SK-N-SH treated with all-trans-retinoic acid at 6 μM for 48 hours (cell line): Measurements from ENCODE around the gene ANKRD34A.

Experiments used
- ATAC-seq: fragments of 200-7000 bp; cut with Tn5 transposase; 3 replicates; pipeline ENCODE4 v1.9.1; 2020; ENCODE audit warnings: mild to moderate bottlenecking, moderate library complexity
- ARNTL ChIP-seq: fragments of 450-650 bp; formaldehyde crosslinking; IDR thresholded peaks from 2 replicates; pipeline ENCODE4 v1.5.0; 2020; ENCODE audit warnings: low read depth, mild to moderate bottlenecking, moderate library complexity, borderline replicate concordance
- CSDC2 ChIP-seq: fragments of 250-450 bp; sonication (Bioruptor Pico); IDR thresholded peaks from 2 replicates; pipeline ENCODE4 v1.5.0; 2020; ENCODE audit warnings: mild to moderate bottlenecking, moderate library complexity
- ESRRG ChIP-seq: fragments of 250-450 bp; sonication (Bioruptor Pico); IDR thresholded peaks from 2 replicates; pipeline ENCODE4 v1.6.1; 2021; ENCODE audit warnings: mild to moderate bottlenecking
- GLIS3 ChIP-seq: fragments of 250-450 bp; sonication (Bioruptor Pico); IDR thresholded peaks from 2 replicates; pipeline ENCODE4 v1.5.0; 2020; ENCODE audit warnings: mild to moderate bottlenecking, moderate library complexity
- ISL1 ChIP-seq: fragments of 250-450 bp; sonication (Bioruptor Pico); IDR thresholded peaks from 2 replicates; pipeline ENCODE4 v2.1.2; 2022; ENCODE audit warnings: mild to moderate bottlenecking, moderate library complexity
- OSR1 ChIP-seq: fragments of 250-450 bp; sonication (Bioruptor Pico); IDR thresholded peaks from 2 replicates; pipeline ENCODE4 v1.8.0; 2022; ENCODE audit warnings: moderate library complexity, mild to moderate bottlenecking, inconsistent platforms
- PPARA ChIP-seq: fragments of 250-450 bp; sonication (Bioruptor Pico); IDR thresholded peaks from 2 replicates; pipeline ENCODE4 v1.5.0; 2020; ENCODE audit warnings: mild to moderate bottlenecking, borderline replicate concordance
- RARB ChIP-seq: fragments of 250-450 bp; sonication (Bioruptor Pico); IDR thresholded peaks from 2 replicates; pipeline ENCODE4 v1.8.0; 2021; ENCODE audit warnings: mild to moderate bottlenecking, moderate library complexity
- SNAI2 ChIP-seq: fragments of 250-450 bp; sonication (Bioruptor Pico); IDR thresholded peaks from 2 replicates; pipeline ENCODE4 v1.5.0; 2020; ENCODE audit warnings: mild to moderate bottlenecking, moderate library complexity
- TCF4 ChIP-seq: fragments of 250-450 bp; sonication (Bioruptor Pico); IDR thresholded peaks from 2 replicates; pipeline ENCODE4 v1.8.0; 2021; ENCODE audit warnings: mild to moderate bottlenecking, moderate library complexity, borderline replicate concordance
- TOX ChIP-seq: fragments of 250-450 bp; sonication (Bioruptor Pico); IDR thresholded peaks from 2 replicates; pipeline ENCODE4 v1.8.0; 2021; ENCODE audit warnings: mild to moderate bottlenecking, moderate library complexity, borderline replicate concordance
- ZC3H10 ChIP-seq: fragments of 250-450 bp; sonication (Bioruptor Pico); IDR thresholded peaks from 2 replicates; pipeline ENCODE4 v1.5.1; 2021; ENCODE audit warnings: mild to moderate bottlenecking, moderate library complexity
- ZFP3 ChIP-seq: fragments of 250-450 bp; sonication (Bioruptor Pico); IDR thresholded peaks from 2 replicates; pipeline ENCODE4 v1.5.0; 2020; ENCODE audit warnings: mild to moderate bottlenecking, moderate library complexity
- ZNF565 ChIP-seq: fragments of 450-650 bp; formaldehyde crosslinking; conservative IDR thresholded peaks from 2 replicates; pipeline ENCODE4 v1.5.0; 2020; ENCODE audit warnings: low read depth, mild to moderate bottlenecking, moderate library complexity
- ZNF70 ChIP-seq: fragments of 450-650 bp; formaldehyde crosslinking; IDR thresholded peaks from 2 replicates; pipeline ENCODE4 v1.5.0; 2020; ENCODE audit warnings: mild to moderate bottlenecking, moderate library complexity
- ZNF8 ChIP-seq: fragments of 450-650 bp; formaldehyde crosslinking; IDR thresholded peaks from 2 replicates; pipeline ENCODE4 v1.5.0; 2020; ENCODE audit warnings: mild to moderate bottlenecking, moderate library complexity
- TF ChIP-seq, protein P1 (sequence below): fragments of 250-450 bp; sonication (Bioruptor Pico); IDR thresholded peaks from 2 replicates; pipeline ENCODE4 v1.8.0; 2021; ENCODE audit warnings: low read depth, mild to moderate bottlenecking, moderate library complexity, borderline replicate concordance
- TF ChIP-seq, protein P2 (sequence below): fragments of 250-450 bp; sonication (Bioruptor Pico); IDR thresholded peaks from 2 replicates; pipeline ENCODE4 v1.5.1; 2021; ENCODE audit warnings: mild to moderate bottlenecking, moderate library complexity
- TF ChIP-seq, protein P3 (sequence below): fragments of 250-450 bp; sonication (Bioruptor Pico); IDR thresholded peaks from 2 replicates; pipeline ENCODE4 v1.8.0; 2020; ENCODE audit warnings: mild to moderate bottlenecking, moderate library complexity, borderline replicate concordance
- TF ChIP-seq, protein P4 (sequence below): fragments of 250-450 bp; sonication (Bioruptor Pico); IDR thresholded peaks from 2 replicates; pipeline ENCODE4 v1.5.1; 2020; ENCODE audit warnings: low read depth, mild to moderate bottlenecking, moderate library complexity

The ANKRD34A gene

DNA sequence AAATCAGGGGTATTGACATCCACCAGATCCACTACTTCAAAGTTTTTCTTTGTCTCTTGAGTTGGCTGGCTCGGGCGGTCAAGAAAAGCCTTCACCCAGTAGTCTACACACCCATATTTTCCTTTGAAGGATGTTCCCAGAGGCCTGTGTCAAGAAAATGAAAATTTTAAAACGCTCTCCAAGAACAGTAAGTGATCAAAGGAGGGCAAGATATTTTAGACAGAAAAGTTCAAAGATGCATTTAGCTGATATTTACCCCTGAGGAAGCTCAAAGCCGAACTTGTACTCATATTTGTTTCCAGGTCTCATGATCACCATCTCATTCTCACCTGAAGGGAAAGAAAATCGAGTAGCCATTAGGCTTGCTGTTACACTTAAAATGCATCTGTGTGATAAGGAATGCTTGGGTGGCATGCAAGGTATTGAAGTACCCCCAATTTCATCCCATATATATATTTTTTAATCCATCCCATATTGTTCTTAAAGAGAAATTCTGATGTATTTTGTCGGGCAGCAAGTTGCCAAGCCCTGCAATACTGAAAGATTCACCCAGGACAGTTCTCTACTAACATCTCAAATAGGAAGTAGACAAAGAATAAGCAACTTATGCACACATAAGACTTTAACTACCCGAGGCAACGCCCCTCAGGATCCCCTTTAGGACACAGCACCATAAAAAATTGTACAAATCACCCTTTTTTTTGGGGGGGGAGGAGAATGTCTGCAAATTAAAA lies 30.9 kb upstream of the ANKRD34A start (continued):
- TF ChIP-seq, protein P1, sequence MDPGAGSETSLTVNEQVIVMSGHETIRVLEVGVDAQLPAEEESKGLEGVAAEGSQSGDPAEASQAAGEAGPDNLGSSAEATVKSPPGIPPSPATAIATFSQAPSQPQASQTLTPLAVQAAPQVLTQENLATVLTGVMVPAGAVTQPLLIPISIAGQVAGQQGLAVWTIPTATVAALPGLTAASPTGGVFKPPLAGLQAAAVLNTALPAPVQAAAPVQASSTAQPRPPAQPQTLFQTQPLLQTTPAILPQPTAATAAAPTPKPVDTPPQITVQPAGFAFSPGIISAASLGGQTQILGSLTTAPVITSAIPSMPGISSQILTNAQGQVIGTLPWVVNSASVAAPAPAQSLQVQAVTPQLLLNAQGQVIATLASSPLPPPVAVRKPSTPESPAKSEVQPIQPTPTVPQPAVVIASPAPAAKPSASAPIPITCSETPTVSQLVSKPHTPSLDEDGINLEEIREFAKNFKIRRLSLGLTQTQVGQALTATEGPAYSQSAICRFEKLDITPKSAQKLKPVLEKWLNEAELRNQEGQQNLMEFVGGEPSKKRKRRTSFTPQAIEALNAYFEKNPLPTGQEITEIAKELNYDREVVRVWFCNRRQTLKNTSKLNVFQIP (CRISPR knock-in tag), result no peak
- TF ChIP-seq GLIS3 (CRISPR knock-in tag) (no peak), CSDC2 (no peak), ZNF8 (no peak), RARB (CRISPR knock-in tag) (no peak), OSR1 (CRISPR knock-in tag) (no peak), ESRRG (CRISPR knock-in tag) (no peak), SNAI2 (CRISPR knock-in tag) (no peak), TOX (CRISPR knock-in tag) (no peak), ARNTL (no peak), TCF4 (CRISPR knock-in tag) (no peak), ZNF565 (CRISPR knock-in tag) (no peak)
- TF ChIP-seq, protein P2, sequence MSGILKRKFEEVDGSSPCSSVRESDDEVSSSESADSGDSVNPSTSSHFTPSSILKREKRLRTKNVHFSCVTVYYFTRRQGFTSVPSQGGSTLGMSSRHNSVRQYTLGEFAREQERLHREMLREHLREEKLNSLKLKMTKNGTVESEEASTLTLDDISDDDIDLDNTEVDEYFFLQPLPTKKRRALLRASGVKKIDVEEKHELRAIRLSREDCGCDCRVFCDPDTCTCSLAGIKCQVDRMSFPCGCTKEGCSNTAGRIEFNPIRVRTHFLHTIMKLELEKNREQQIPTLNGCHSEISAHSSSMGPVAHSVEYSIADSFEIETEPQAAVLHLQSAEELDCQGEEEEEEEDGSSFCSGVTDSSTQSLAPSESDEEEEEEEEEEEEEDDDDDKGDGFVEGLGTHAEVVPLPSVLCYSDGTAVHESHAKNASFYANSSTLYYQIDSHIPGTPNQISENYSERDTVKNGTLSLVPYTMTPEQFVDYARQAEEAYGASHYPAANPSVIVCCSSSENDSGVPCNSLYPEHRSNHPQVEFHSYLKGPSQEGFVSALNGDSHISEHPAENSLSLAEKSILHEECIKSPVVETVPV (CRISPR knock-in tag), result no peak

DNA sequence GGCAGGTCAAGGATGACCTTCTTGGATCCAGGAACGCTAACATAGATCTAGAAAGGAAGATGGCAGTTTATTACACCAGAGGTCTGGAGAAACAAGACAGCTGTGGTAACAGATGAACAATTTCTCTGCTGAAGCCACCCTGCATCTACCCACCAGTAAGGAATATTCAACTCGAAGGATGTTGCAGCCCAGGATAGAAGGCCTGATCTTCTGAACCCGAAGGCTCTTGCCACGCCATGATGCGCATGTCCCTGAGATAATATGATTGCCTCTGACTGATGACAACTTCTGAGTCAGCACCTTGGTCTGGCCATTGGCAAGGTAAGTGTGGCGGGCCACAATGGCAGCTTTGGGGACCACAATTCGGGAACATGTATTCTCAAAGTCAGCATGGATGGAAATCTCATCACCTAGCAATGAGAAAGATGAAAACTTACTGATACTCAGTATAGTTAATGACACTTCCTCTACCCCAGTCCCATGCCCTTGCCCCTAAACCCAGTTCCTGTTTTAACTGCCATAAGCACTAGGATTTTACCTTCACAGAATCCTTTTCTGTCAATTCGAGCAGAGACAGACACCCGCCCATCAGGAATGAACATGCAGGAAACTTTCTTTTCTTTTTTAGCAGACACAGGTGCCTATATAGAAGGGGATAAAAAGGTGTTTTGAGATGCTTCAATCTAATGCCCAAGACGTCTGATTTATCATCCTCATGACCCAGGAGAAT lies 30.2 kb upstream of the ANKRD34A start:
- TF ChIP-seq, protein P3, sequence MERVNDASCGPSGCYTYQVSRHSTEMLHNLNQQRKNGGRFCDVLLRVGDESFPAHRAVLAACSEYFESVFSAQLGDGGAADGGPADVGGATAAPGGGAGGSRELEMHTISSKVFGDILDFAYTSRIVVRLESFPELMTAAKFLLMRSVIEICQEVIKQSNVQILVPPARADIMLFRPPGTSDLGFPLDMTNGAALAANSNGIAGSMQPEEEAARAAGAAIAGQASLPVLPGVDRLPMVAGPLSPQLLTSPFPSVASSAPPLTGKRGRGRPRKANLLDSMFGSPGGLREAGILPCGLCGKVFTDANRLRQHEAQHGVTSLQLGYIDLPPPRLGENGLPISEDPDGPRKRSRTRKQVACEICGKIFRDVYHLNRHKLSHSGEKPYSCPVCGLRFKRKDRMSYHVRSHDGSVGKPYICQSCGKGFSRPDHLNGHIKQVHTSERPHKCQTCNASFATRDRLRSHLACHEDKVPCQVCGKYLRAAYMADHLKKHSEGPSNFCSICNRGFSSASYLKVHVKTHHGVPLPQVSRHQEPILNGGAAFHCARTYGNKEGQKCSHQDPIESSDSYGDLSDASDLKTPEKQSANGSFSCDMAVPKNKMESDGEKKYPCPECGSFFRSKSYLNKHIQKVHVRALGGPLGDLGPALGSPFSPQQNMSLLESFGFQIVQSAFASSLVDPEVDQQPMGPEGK (CRISPR knock-in tag), result no peak
- TF ChIP-seq CSDC2, result no peak
- no peak for TF ChIP-seq TOX (CRISPR knock-in tag)
- no peak for TF ChIP-seq ZFP3 (CRISPR knock-in tag)
- TF ChIP-seq ESRRG (CRISPR knock-in tag), result no peak
- no peak for TF ChIP-seq OSR1 (CRISPR knock-in tag)
- ATAC-seq, result no peak

DNA sequence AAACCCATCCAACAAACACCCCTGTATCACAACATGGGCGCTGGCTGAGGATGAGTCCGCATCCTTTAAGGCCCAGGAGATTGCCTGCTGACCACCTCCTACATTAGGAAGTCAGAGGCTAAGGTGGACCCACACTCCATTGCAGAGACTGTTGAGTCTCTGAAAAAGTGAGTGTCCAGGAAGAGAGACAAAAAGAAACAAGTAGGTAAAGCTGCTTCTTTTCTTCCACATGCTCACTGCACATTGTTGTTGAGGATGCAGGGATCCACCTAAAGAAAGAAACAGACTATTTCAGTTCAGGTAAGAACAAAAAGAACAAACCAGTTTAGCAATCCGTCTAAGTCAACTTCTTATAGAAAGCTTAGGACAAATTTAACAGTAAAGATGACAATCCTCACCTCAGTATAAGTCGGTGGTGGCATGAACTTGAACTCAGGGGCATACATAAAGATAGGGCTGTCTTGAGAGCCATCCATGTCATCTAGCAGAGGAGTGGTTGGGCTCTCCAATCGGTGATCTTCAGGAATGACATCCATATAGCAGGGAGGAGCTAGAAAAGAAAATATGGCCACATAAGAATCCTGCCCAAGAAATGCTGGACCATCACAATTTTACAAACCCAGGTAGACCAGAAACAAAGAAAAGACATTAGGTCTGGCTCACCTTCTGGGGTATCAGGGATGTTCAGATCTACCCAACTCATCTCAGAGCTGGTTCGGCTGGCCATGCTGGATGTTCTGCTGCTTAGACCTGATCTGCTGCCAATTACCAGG lies 29.4 kb upstream of the ANKRD34A start:
- ATAC-seq, result no peak
- TF ChIP-seq PPARA (CRISPR knock-in tag) (no peak), ARNTL (no peak), GLIS3 (CRISPR knock-in tag) (no peak), ISL1 (CRISPR knock-in tag) (no peak), ZC3H10 (CRISPR knock-in tag) (no peak), ZNF70 (CRISPR knock-in tag) (no peak), ZNF8 (no peak), TOX (CRISPR knock-in tag) (no peak), SNAI2 (CRISPR knock-in tag) (no peak)
- TF ChIP-seq, protein P2 (CRISPR knock-in tag), result no peak
- TF ChIP-seq, protein P3 (CRISPR knock-in tag), result no peak
- TF ChIP-seq, protein P1 (CRISPR knock-in tag), result no peak
- TF ChIP-seq, protein P4, sequence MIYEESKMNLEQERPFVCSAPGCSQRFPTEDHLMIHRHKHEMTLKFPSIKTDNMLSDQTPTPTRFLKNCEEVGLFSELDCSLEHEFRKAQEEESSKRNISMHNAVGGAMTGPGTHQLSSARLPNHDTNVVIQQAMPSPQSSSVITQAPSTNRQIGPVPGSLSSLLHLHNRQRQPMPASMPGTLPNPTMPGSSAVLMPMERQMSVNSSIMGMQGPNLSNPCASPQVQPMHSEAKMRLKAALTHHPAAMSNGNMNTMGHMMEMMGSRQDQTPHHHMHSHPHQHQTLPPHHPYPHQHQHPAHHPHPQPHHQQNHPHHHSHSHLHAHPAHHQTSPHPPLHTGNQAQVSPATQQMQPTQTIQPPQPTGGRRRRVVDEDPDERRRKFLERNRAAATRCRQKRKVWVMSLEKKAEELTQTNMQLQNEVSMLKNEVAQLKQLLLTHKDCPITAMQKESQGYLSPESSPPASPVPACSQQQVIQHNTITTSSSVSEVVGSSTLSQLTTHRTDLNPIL (CRISPR knock-in tag), result no peak
